GM21515 (cell line): ENCODE data around the gene BCL2L11.

ENCODE experiments used
- ATAC-seq: cut with Tn5 transposase; IDR thresholded peaks from one replicate; pipeline ENCODE4 v1.9.1; 2021; ENCODE audit not compliant: unreplicated experiment

The BCL2L11 gene

DNA sequence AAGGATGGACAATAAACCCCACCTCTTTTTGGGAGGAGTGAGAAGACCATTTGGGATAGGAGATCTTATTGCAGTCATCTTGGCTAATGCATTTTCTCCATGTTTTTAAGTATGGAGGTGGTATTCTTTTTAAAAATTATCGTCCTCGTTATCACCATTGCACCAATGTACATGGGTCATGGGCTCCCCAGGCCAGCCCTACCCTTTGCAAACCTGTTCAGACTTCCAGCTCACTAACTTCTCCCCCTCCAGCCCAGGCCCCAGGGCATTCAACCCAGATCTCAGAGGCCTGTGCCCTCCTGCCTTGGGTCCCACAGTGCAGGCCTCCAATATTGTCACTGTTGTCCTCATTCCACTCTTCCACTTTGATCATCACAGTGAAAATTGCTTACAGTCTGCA, 68.4 kb downstream of the BCL2L11 start:
- no peak for ATAC-seq

DNA sequence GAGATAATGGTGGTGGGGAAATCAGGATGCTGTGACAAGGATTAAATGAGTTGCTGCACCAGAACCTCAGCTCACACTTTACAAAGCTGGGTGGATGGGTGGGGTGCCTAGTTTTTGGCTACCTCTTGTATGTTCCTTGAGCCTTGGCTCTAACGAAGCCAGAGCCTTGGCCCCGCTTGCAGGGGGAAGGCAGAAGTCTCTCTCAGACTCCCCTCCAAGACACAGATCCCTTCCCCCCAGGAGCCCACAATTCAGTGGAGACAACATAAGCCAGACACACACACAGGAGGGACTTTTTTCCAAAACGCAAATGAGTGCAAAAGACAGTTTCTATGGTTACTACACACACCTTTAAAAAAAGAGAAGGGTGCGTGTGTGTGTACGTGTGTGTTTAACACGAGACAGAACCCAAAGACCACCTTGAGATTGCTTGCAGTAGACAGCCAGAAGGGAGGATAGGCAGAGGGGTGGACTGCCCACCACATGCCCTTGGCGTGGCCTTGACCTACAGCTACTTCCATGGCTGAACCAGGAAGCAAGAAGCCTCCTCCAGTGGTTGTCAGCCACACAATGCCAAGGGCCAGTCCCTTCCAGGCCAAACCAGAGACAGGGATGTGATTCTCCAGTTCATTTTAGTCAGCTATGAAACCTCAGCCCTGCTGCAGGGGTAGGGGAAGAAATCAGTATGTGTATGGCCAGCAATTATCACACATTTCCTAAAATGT, 70.3 kb downstream of the BCL2L11 start:
- no peak for ATAC-seq

DNA sequence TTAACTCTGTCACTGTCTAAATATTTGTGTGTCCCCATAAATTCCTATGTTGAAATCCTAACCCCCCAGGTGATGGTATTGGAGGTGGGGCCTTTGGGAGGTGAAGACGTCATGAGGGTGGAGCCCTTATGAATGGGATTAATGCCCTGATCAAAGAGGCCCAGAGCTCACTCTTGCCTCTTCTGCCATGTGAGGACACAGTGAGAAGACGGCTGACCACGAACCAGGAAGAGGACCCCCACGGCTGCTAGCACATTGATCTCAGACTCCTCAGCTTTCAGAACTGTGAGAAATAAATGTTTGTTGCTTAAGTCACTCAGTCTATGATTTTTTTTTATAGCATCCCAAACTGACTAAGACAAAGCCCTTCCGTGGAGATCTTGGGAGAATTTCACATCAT, 71.2 kb downstream of the BCL2L11 start:
- ATAC-seq: no peak

GRCh38 chr2:111192776-111193368, 72.2 kb downstream of the BCL2L11 start:
- no peak for ATAC-seq

DNA sequence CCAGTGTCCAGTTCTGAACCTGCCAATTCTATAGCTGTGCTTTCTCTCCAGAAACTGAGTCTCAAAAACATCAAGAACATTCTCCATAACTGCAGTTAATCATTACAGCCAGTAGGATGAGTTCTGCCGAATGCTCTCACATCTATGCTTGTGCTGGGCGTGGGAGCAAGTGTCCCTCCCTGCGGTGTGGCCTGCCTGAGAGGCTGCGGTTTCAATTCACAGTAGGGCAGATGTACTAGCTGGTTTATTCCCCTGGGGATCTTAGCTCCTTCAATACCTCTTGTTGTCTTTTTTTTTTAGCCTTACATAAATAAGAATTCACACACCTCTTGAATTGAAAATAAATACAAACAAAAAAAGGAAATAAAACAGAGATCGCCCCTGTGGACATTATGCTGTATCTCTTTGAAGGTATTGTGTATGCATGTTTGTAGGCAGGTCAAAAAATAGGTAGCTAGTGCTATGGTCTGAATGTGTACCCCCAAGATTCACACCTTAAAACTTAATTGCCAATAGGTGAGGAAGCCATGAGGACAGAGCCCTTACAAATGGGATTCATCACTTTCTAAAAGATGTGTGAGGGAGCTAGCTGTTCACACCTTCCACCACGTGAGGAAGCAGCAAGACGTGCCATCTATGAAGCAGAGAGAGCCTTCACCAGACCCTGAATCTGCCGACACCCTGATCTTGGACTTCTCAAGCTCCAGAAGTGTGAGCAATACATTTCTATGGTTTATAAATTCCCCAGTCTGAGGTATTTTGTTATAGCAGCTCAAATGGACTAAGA, 74.3 kb downstream of the BCL2L11 start:
- peak; percentile 77 for ATAC-seq

DNA sequence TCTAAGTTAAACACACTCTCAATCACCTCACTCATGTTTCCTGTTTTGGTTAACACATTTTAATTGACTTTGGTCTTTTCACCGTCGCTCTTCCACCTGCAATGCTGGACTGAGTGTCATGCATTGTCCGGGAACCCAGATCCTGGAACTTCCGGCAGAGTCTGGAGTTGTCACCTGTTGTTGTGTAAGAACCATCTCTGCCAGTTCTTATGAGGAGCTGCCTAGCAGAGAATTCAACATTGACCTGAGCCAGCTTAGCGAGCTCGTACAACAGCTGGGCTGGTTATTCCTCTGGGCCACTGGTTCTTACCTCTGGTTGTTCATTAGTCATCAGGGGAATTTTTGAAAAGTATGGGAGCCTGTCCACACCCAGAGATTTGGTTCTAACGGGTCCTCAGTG, 75.7 kb downstream of the BCL2L11 start:
- no peak for ATAC-seq

- no peak for ATAC-seq
Observed at GRCh38 chr2:111198701-111199100, 78.0 kb downstream of the BCL2L11 start.

DNA sequence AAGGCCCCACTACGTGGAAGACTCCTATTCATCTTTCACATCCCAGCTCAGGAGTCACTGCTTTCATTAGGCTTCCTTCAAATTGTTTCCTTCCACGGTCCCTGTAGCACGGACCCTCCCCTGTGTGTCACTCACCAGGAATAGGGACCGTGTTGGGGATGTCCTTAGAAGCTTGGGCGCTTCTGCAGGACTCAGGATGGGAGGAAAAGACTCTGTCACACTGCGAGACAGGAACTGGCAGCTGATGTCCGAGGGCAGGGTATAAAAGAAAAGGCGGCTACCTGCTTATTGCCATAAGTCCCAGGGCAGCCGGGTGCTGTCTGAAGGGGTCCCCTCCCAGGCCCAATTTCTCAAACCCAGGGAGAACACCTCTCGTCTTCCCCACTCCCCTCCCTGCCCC, 79.1 kb downstream of the BCL2L11 start:
- no peak for ATAC-seq

DNA sequence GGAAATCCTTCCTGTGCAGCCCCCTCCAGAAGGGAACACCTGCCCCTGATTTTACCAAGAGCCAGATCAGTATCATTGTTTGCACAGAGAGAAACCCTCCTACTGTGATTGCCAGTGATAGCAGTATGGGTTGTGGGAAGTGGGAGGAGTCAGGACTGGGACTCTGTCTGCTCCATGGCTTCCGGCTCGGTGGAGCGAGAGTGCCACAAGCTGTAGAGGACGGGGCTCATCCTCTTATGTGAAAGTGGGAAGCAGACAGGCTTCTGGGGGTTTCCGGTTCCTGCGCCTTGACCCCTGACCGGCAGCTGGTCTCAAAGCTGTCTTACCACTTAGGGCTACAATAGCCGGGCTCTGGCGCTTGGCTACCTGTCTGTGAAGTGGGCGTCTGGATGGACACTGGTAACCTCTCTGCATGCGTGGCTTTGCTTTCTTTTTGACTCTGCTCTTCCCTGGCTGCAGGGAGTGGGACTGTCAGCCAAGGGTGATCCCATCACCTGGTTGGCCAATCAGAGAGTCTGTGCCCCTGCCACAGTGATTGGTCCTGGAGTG, 79.7 kb downstream of the BCL2L11 start:
- no peak for ATAC-seq

- peak; percentile 68 for ATAC-seq
Observed at GRCh38 chr2:111201214-111201613, 80.5 kb downstream of the BCL2L11 start.

DNA sequence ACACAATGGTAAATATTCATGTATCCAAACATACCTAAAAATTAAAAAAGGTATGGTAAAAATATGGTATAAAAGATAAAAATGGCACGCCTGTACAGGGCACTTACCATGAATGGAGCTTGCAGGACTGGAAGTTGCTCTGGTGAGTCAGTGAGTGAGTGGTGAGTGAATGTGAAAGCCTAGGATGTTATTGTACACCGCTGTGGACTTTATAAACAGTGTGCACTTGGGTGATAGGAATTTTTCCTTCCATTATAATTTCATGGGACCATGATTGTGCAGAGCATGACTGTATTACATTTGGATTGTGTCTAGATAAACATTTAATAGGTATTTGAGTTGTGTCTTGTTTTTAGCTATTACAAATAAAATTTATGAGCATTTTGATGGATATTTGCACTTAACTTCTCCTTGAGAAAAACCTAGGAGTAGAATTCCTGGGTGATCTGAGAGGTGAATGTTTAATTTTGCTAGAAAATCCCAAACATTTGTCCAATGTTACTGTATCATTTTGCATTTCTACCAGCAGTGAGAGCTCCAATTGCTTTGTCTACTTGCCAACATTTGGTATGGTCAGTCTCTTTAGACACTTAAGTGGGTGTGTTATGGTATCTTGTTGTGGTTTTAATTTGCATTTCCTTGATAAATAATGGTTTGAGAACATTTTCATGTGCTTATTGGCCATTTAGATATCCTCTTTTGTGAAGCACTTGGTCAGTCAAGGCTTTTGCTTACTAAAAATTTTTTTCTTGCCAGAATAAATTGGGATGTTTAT, 81.7 kb downstream of the BCL2L11 start:
- ATAC-seq: no peak

DNA sequence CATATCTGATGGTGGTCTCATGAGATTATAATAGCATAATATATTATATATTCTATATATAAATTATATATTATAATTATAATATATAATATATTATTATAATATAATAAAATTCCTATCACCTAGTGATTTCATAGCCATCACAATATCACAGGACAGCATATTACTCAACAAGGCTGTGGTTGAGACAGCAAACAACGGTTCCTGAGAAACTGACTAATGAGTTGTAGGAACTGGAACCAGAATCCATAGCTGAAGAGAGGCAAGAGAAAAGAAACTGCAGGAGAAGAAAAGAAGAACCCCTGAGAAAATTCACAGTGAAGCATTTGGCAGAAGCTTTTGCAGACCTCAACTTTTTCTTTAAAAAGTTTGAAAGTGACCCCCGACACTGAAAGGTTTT, 84.0 kb downstream of the BCL2L11 start:
- no peak for ATAC-seq

- ATAC-seq: no peak
Observed at GRCh38 chr2:111205774-111206173, 85.1 kb downstream of the BCL2L11 start.

DNA sequence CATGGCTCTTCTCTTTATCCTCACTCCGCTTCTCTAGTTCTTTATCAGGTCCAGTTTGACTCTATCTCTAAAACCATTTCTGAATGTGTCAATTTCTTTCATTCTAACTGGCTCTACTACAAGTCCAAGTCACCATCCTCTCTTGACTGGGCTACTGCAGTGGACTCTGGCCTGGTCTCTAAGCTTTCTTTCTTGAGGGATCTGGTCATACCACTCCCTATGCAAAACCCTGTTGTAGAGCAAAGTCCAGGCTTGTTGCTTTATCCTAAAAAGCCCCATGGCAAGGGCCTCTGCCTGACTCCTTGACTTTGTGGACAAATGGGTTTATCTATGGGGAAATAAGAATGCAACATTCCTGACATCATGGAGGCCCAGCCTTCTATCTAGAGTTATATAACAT, 87.1 kb downstream of the BCL2L11 start:
- no peak for ATAC-seq

DNA sequence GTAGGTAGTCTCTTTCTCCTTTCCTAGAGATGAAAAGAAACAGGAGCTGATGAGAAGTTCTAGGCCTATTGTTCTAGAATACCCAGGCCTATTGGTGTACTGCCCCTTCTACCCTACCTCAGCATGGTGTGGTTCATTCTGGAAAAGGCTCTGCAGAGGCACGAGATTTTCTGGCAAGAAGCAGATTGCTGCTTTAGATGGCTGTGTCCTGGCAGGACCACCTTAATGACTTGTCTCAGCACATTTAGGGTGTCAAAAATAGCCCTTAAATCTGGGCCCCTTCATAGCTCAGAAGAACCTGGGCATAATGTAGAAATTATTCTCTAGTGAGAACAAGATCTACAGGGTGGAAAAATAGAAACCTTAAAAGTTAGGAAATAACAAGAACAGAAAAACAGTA, 87.9 kb downstream of the BCL2L11 start:
- ATAC-seq: peak; percentile 20

DNA sequence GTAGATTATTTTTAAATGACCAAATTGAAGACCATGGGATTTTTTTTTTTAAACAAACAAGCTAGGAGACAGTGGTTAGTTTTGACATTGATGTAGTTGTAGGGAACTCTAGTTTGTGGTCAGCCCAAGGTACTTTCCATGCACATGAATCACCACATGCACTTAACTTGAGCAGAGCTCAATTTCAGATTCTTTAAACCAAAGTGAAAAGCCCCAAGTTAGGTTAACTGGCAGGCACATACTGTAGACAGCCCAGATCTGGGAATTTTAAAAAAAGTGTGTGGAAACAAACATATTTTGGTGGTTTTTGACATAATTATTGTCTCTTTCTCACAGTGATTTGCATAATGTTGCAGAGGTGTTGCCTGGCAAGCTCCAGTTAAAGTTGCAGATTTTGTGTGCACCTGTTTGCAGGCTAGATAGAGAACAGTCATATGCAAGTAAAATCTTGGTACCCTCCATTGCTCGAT, 88.4 kb downstream of the BCL2L11 start:
- ATAC-seq: peak; percentile 88

- no peak for ATAC-seq
Observed at GRCh38 chr2:111210036-111210435, 89.3 kb downstream of the BCL2L11 start.

- ATAC-seq: no peak
Observed at GRCh38 chr2:111213877-111214276, 93.2 kb downstream of the BCL2L11 start.

- no peak for ATAC-seq
Observed at GRCh38 chr2:111216811-111217652, 96.3 kb downstream of the BCL2L11 start.
